Measurements from ENCODE around the gene SOWAHA.
"Not testable (repeated sequence)": the region's sequence is repeated elsewhere in the genome, so short reads cannot be mapped to it uniquely, and the experiment has no call there.

SOWAHA gene

DNA sequence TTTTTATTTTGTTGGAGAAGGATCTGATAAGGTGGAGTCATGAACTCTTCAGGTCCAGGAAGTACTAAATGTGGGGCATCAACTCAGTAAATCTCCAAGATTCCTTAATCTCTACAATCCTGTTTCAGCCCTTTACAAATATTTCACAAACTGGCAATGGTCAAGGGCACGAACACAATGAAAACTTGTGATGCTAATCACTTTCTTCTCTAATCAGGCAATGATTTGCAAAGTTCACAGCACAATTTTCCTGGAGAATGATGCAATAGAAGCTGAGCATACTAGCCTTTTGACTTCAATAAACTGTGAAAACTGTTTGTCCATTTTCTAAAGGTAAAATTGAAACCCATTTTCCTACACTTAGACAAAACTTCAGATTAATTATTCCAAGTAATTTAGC is 36.2 kb downstream of the SOWAHA start:
- TF ChIP-seq, protein P1, sequence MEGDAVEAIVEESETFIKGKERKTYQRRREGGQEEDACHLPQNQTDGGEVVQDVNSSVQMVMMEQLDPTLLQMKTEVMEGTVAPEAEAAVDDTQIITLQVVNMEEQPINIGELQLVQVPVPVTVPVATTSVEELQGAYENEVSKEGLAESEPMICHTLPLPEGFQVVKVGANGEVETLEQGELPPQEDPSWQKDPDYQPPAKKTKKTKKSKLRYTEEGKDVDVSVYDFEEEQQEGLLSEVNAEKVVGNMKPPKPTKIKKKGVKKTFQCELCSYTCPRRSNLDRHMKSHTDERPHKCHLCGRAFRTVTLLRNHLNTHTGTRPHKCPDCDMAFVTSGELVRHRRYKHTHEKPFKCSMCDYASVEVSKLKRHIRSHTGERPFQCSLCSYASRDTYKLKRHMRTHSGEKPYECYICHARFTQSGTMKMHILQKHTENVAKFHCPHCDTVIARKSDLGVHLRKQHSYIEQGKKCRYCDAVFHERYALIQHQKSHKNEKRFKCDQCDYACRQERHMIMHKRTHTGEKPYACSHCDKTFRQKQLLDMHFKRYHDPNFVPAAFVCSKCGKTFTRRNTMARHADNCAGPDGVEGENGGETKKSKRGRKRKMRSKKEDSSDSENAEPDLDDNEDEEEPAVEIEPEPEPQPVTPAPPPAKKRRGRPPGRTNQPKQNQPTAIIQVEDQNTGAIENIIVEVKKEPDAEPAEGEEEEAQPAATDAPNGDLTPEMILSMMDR (IDR thresholded peaks at IDR 0.05; ENCODE audit: insufficient read depth, low read depth, low read length, missing control alignments): no peak
- H3K4me3 ChIP-seq (ENCODE audit: low read length): no peak overlapping the region
- no peak for DNase-seq (ENCODE audit: low read depth)

- H3K4me3 ChIP-seq (ENCODE audit: low read length): no peak overlapping the region
- no peak for DNase-seq (ENCODE audit: low read depth)
- TF ChIP-seq, protein P1 (IDR thresholded peaks at IDR 0.05; ENCODE audit: insufficient read depth, low read depth, low read length, missing control alignments): no peak
These were observed 37.0 kb downstream of the SOWAHA start for GRCh38 chr5:132850066-132850465.

DNA sequence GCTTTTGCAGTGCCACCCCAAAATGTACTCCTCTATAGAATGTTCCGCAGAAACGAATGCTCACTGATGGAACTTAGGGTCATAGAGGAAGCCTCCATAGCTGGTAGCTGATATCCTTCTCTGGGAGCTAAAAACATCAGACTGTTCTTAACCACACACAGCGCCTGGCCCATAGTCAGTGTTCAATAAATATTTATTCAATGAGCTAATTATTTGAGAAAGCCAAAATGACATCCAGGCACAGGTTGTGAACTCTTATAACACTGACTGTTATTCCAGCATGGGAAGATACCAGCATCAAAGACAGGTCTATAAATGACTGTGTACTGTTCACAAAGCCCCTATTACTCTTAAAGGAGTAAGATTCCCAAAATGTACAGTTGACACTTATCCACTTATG is 40.2 kb downstream of the SOWAHA start:
- TF ChIP-seq, protein P1 (IDR thresholded peaks at IDR 0.05; ENCODE audit: insufficient read depth, low read depth, low read length, missing control alignments): no peak
- H3K4me3 ChIP-seq (ENCODE audit: low read length): no peak overlapping the region
- DNase-seq (ENCODE audit: low read depth): no peak

GRCh38 chr5:132853790-132854189 is 40.7 kb downstream of the SOWAHA start:
- TF ChIP-seq, protein P1 (IDR thresholded peaks at IDR 0.05; ENCODE audit: insufficient read depth, low read depth, low read length, missing control alignments): no peak
- DNase-seq (ENCODE audit: low read depth): no peak

DNA sequence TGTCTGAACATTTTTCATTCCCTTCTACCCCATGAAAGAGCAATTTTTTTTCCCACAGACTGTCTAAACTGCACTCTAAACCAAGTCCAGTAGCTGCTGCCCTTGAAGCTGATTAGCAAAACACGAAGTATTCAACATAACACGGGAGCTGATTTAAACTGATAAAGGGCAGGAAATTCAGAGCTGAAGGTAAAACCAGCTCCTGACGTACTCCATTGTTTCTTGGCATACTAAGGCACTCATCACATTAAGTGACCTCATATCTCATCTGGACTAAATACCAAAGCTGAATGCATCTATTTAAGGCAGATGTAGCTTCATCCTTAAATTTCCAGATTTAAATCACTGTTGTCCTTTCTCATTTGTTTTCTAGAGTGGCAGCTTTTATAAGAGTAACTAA is 41.2 kb downstream of the SOWAHA start:
- TF ChIP-seq, protein P1 (IDR thresholded peaks at IDR 0.05; ENCODE audit: insufficient read depth, low read depth, low read length, missing control alignments): no peak
- DNase-seq (ENCODE audit: low read depth): no peak
- H3K4me3 ChIP-seq (ENCODE audit: low read length): no peak overlapping the region

More at GRCh38 chr5:132853790-132854189, 40.7 kb downstream of the SOWAHA start:
- H3K4me3 ChIP-seq (ENCODE audit: low read length): no peak overlapping the region

DNA sequence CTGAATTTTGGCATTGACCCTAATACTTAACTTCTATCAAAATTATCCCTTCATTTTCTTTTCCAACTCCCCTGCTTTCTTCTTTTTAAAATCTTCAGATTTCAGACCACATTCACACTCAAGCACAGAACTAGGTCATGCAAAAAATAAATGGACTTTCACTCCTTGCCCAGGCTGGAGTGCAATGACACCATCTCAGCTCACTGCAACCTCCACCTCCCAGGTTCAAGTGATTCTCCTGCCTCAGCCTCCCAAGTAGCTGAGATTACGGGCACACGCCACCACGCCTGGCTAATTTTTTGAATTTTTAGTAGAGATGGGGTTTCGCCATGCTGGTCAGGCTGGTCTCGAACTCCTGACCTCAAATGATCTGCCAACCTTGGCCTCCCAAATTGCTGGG is 41.9 kb downstream of the SOWAHA start:
- not testable (repeated sequence) for DNase-seq (ENCODE audit: low read depth); H3K4me3 ChIP-seq (ENCODE audit: low read length)

GRCh38 chr5:132856011-132856410 is 42.9 kb downstream of the SOWAHA start:
- DNase-seq (ENCODE audit: low read depth): no peak
- no peak overlapping the region for H3K4me3 ChIP-seq (ENCODE audit: low read length)
- TF ChIP-seq, protein P1 (IDR thresholded peaks at IDR 0.05; ENCODE audit: insufficient read depth, low read depth, low read length, missing control alignments): no peak
